ENCODE measurements around the gene PTPRZ1.

- TF ChIP-seq CTCF (IDR thresholded peaks at IDR 0.05 in 4 of 5, conservative IDR thresholded peaks at IDR 0.05 in 1 of 5) (no peak), POLR2A (IDR thresholded peaks at IDR 0.05) (no peak)
Observed at GRCh38 chr7:122072272-122072671, 199.3 kb downstream of the PTPRZ1 start.
